BJ (cell line): ENCODE results near the gene OR14K1. TPM values are rescaled to one million over a fixed set of nuclear protein-coding genes. Genes with fewer than 3 reads are reported as not detected.
"Not testable (repeated sequence)": the region's sequence is repeated elsewhere in the genome, so short reads cannot be mapped to it uniquely, and the experiment has no call there.

Experiments used
- CTCF ChIA-PET: fragments of 350-600 bp; formaldehyde crosslinking; extraction: SDS; loops from one replicate; lab custom pipeline; 2021; ENCODE audit warnings: antibody characterized with exemption, inconsistent platforms; lab: Yijun Ruan, JAX
- POLR2A ChIA-PET: fragments of 300-600 bp; sonication (Branson Sonifier 250); formaldehyde crosslinking; extraction: SDS; loops from one replicate; lab custom pipeline; 2021; ENCODE audit warnings: antibody characterized with exemption; lab: Charles Lee
- DNase-seq: peaks from one replicate; pipeline ENCODE4 v3.0.0-alpha.2; 2011; ENCODE audit warnings: low read depth
- H3K27me3 ChIP-seq: 2 replicates; pipeline ENCODE4 v1.6.0; 2011; ENCODE audit warnings: low read length; ENCODE audit not compliant: control insufficient read depth, insufficient read depth
- H3K36me3 ChIP-seq: 2 replicates; pipeline ENCODE4 v1.5.1; 2011; ENCODE audit warnings: low read length; ENCODE audit not compliant: control insufficient read depth, insufficient read depth
- H3K4me3 ChIP-seq: 2 replicates; pipeline ENCODE4 v1.5.1; 2011; ENCODE audit warnings: low read depth, mild to moderate bottlenecking, control low read depth, low read length
- CTCF ChIP-seq: IDR thresholded peaks from 2 replicates; pipeline ENCODE4 v1.5.1; 2011; ENCODE audit warnings: low read depth, mild to moderate bottlenecking, control low read depth, inconsistent platforms, low read length, moderate library complexity; ENCODE audit not compliant: insufficient read depth
- polyA plus RNA-seq: library from polyadenylated mRNA; depleted of rRNA; stranded (reverse); fragments of >200 nt; gene quantifications from 2 replicates; pipeline ENCODE4 v1.2.3, GENCODE V29; 2011

OR14K1 gene
- polyA plus RNA-seq, 1 experiment = not detected

- TF ChIP-seq CTCF = no peak
- Histone ChIP-seq H3K36me3 (no peaks in the 10 kb centered on the region), H3K4me3 (no peak overlapping the region), H3K27me3 (no peaks in the 10 kb centered on the region)
- POLR2A ChIA-PET = no interaction called here
- CTCF ChIA-PET = no interaction called here
- DNase-seq = no peak
Observed at GRCh38 chr1:247740721-247741120, 2.3 kb downstream of the OR14K1 start.

GRCh38 chr1:247741756-247742155 is 3.3 kb downstream of the OR14K1 start:
- Histone ChIP-seq H3K4me3 (no peak overlapping the region), H3K36me3 (no peaks in the 10 kb centered on the region), H3K27me3 (no peaks in the 10 kb centered on the region)
- TF ChIP-seq CTCF = no peak
- CTCF ChIA-PET = no interaction called here
- POLR2A ChIA-PET = no interaction called here
- DNase-seq = no peak

GRCh38 chr1:247742215-247742760 is 3.9 kb downstream of the OR14K1 start:
- CTCF ChIA-PET, POLR2A ChIA-PET, H3K27me3 ChIP-seq, H3K4me3 ChIP-seq, H3K36me3 ChIP-seq, DNase-seq: not testable (repeated sequence)

GRCh38 chr1:247746391-247746935 is 8.0 kb downstream of the OR14K1 start:
- H3K36me3 ChIP-seq = no peaks in the 10 kb centered on the region
- H3K4me3 ChIP-seq = no peak overlapping the region
- TF ChIP-seq CTCF = no peak
- no peaks in the 10 kb centered on the region for H3K27me3 ChIP-seq
- ChIA-PET CTCF (no interaction called here), POLR2A (no interaction called here)
- DNase-seq = no peak

- Histone ChIP-seq H3K4me3 (no peak overlapping the region), H3K36me3 (no peaks in the 10 kb centered on the region), H3K27me3 (no peaks in the 10 kb centered on the region)
- ChIA-PET CTCF (no interaction called here), POLR2A (no interaction called here)
- DNase-seq = no peak
- TF ChIP-seq CTCF = no peak
Observed at GRCh38 chr1:247747616-247748015, 9.2 kb downstream of the OR14K1 start.

- TF ChIP-seq CTCF = no peak
- Histone ChIP-seq H3K36me3 (no peaks in the 10 kb centered on the region), H3K4me3 (no peak within 1 kb of the TSS), H3K27me3 (no peaks in the 10 kb centered on the region)
- POLR2A ChIA-PET = no interaction called here
- CTCF ChIA-PET = no interaction called here
- DNase-seq = no peak
Observed at GRCh38 chr1:247748041-247748440, 9.6 kb downstream of the OR14K1 start, which contains the start of gene OR14A2. Gene OR14A2, minus strand, starts transcription at chr1:247748141.
